AG04450 (cell line): ENCODE data around the gene SHISA7. TPM values are rescaled to one million over a fixed set of nuclear protein-coding genes. Genes with fewer than 3 reads are reported as not detected.
"Not testable (repeated sequence)": the region's sequence is repeated elsewhere in the genome, so short reads cannot be mapped to it uniquely, and the experiment has no call there.

Source experiments
- CTCF ChIA-PET: fragments of 300-600, 350-600 bp; formaldehyde crosslinking; extraction: SDS; loops from one replicate; lab custom pipeline; 2022; ENCODE audit warnings: antibody characterized with exemption, inconsistent platforms; lab: Charles Lee
- POLR2A ChIA-PET: fragments of 350-600 bp; formaldehyde crosslinking; extraction: SDS; loops from one replicate; lab custom pipeline; 2021; ENCODE audit warnings: antibody characterized with exemption, inconsistent platforms; lab: Yijun Ruan, JAX
- DNase-seq: peaks from one replicate; pipeline ENCODE4 v3.0.0-alpha.2; 2011; ENCODE audit warnings: low read depth, low spot score
- H3K27ac ChIP-seq: one replicate; pipeline ENCODE4 v1.5.1; 2012; ENCODE audit warnings: low read depth, low read length, control low read depth
- H3K27me3 ChIP-seq: one replicate; pipeline ENCODE4 v1.6.0; 2012; ENCODE audit warnings: low read length; ENCODE audit not compliant: control insufficient read depth, insufficient read depth
- H3K4me3 ChIP-seq: 2 replicates; pipeline ENCODE4 v1.5.1; 2011; ENCODE audit warnings: mild to moderate bottlenecking, low read depth, low read length, control low read depth
- H3K9me3 ChIP-seq: 2 replicates; pipeline ENCODE4 v1.5.1; 2012; ENCODE audit warnings: low read length; ENCODE audit not compliant: control insufficient read depth, insufficient read depth
- CTCF ChIP-seq: IDR thresholded peaks from 2 replicates; pipeline ENCODE4 v1.5.1; 2011; ENCODE audit warnings: low read depth, low read length, control low read depth, inconsistent platforms
- polyA plus RNA-seq: library from polyadenylated mRNA; depleted of rRNA; stranded (reverse); fragments of >200 nt; gene quantifications from 2 replicates; pipeline ENCODE4 v1.2.3, GENCODE V29; 2011

The SHISA7 gene
- polyA plus RNA-seq, 1 experiment, result not detected

GRCh38 chr19:55426042-55426441, 17.1 kb downstream of the SHISA7 start:
- CTCF ChIA-PET, result no interaction called here
- H3K9me3 ChIP-seq, result no peaks in the 10 kb centered on the region; the same call in 1 of the 2 replicates
- no peak overlapping the region for H3K4me3 ChIP-seq
- H3K27me3 ChIP-seq, result peaks cover 16% of the 10 kb centered on the region
- POLR2A ChIA-PET, result no interaction called here
- no peak for DNase-seq
- no peak for TF ChIP-seq CTCF
- H3K27ac ChIP-seq, result no peak overlapping the region

- ChIA-PET CTCF (interaction anchor here (0.6 kb wide), 1 partner anchor 943 kb away, joined by 5 read pairs; no protein-coding TSS in a partner anchor), POLR2A (no interaction called here)
- Histone ChIP-seq H3K9me3 (peaks cover 4% of the 10 kb centered on the region; the same call in 1 of the 2 replicates), H3K4me3 (no peak overlapping the region), H3K27me3 (peaks cover 16% of the 10 kb centered on the region), H3K27ac (no peak overlapping the region)
- DNase-seq, result no peak
- no peak for TF ChIP-seq CTCF
Observed at GRCh38 chr19:55424518-55424917, 18.6 kb downstream of the SHISA7 start.

DNA sequence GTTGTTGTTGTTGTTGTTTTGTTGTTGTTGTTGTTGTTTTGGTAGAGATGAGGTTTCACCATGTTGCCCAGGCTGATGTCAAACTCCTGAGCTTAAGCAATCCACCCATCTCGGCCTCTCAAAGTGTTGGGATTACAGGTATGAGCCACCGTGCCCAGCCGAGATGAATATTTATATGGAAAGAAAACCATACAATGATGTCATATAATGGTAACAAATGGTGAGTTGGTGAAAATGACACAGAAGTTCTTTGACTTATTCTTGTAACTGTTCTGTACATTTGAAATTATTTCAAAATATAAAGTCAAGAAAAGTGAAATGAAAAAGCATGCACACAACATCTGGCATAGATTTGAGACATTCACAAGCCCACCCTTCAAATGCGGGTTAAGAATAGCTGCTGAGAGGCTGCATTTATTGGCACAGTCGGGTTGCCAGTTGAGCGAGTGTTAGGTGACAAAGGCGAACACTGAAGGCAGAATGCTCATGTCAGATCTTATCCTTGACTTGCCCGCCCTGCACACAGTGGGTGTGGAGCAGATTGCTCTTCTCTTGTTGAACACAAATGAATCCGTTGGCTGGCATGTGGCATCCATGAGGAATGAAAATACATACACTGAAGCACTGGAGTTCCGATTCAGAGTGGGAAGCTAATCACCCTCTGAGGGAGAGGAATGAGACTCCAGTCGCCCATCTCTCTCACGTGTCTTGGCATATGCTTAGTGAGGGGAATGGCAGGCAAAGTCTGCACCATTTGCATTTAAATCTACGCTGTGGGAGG, 19.7 kb downstream of the SHISA7 start:
- POLR2A ChIA-PET, result no interaction called here
- peaks cover 18% of the 10 kb centered on the region for H3K27me3 ChIP-seq
- no peak for DNase-seq
- H3K27ac ChIP-seq, result no peak overlapping the region
- no peak for TF ChIP-seq CTCF
- no peak overlapping the region for H3K4me3 ChIP-seq
- peaks cover 6% of the 10 kb centered on the region; the same call in 1 of the 2 replicates for H3K9me3 ChIP-seq
- CTCF ChIA-PET, result no interaction called here

DNA sequence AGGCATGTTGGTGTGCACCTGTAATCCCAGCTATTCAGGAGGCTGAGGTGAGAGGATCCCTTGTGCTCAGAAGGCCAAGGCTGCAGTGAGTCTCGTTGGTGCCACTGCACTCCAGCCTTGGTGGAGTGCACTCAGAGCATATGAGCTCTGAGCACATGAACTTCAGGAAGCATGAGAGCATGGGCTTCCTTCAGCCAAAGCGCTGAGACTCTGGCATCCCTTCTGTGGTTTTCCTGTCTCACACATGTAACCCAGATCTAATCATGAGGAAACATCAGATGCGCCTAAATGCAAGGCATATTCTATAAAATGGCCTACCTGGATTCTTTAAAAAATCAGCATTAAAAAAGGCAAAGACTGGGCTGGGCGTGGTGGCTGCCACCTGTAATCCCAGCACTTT, 21.8 kb downstream of the SHISA7 start:
- POLR2A ChIA-PET, result interaction anchor here (1.2 kb wide), 1 partner anchor 14 kb away, joined by 4 read pairs; no protein-coding TSS in a partner anchor
- not testable (repeated sequence) for H3K27ac ChIP-seq, DNase-seq, H3K4me3 ChIP-seq, H3K9me3 ChIP-seq
- H3K27me3 ChIP-seq, result peaks cover 17% of the 10 kb centered on the region
- CTCF ChIA-PET, result interaction anchor here (1.0 kb wide), 1 partner anchor 281 kb away, joined by 3 read pairs; no protein-coding TSS in a partner anchor

GRCh38 chr19:55419624-55420236, 23.4 kb downstream of the SHISA7 start:
- no peak overlapping the region for H3K4me3 ChIP-seq
- no peak for DNase-seq
- H3K27me3 ChIP-seq, result peaks cover 12% of the 10 kb centered on the region
- ChIA-PET POLR2A (interaction anchor here (1.2 to 2.3 kb wide), 2 partner anchors 12 to 13 kb away, joined by 4 to 11 read pairs; partner anchors contain the start of gene UBE2S), CTCF (interaction anchor here (1.1 to 3.6 kb wide), 6 partner anchors 17 to 331 kb away, joined by 4 to 62 read pairs (median 14); no protein-coding TSS in a partner anchor)
- H3K27ac ChIP-seq, result no peak overlapping the region
- peaks cover 6% of the 10 kb centered on the region; the same call in 1 of the 2 replicates for H3K9me3 ChIP-seq
- TF ChIP-seq CTCF, result no peak
